HG03196 (cell line): ENCODE results near the gene RAB3IP.
"Not testable (repeated sequence)": the region's sequence is repeated elsewhere in the genome, so short reads cannot be mapped to it uniquely, and the experiment has no call there.

Source experiments
- ATAC-seq: cut with Tn5 transposase; IDR thresholded peaks from one replicate; pipeline ENCODE4 v1.9.1; 2021; ENCODE audit not compliant: unreplicated experiment

RAB3IP gene

DNA sequence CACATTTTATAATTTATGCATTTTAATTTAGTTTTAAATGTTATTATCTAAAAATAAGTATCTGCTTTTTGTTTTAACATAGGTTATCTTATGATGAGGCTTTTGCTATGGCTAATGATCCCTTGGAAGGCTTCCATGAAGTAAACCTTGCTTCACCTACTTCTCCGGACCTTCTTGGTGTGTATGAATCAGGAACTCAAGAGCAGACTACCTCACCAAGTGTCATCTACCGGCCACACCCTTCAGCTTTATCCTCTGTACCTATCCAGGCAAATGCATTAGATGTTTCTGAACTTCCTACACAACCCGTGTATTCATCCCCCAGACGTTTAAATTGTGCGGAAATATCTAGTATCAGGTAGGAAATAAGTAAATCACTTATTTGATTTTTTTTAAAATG lies 16.6 kb downstream of the RAB3IP start:
- no peak for ATAC-seq

DNA sequence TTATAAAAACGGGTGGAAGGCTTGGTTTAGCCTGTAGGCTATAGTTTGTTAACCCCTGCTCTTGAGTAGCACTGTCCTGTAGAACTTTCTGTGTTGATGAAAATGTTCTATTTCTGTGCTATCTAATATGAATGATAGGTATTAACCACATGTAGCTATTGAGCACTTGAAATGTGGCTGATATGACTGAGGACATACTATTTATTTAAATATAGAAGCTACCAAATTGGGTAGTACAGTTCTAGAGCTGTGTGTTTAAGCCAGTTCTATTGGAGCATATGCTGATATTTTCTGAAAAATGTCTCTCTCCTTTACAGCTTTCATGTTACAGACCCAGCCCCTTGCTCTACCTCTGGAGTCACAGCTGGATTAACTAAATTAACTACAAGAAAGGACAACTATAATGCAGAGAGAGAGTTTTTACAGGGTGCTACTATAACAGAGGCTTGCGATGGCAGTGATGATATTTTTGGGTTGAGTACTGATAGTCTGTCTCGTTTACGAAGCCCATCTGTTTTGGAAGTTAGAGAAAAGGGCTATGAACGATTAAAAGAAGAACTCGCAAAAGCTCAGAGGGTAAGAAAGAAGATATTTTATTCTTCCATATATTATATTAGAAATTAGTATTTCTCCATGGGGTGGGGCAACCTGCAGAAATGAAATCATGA lies 17.6 kb downstream of the RAB3IP start:
- no peak for ATAC-seq

- no peak for ATAC-seq
These were observed 19.4 kb downstream of the RAB3IP start for GRCh38 chr12:69758105-69758504.

DNA sequence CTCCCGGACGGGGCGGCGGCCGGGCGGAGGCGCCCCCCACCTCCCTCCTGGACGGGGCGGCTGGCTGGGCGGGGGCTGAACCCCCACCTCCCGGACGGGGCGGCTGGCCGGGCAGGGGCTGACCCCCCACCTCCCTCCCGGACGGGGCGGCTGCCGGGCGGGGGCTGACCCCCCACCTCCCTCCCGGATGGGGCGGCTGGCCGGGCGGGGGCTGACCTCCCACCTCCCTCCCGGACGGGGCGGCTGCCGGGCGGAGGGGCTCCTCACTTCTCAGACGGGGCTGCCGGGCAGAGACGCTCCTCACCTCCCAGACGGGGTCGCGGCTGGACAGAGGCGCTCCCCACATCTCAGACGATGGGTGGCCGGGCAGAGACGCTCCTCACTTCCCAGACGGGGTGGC lies 20.9 kb downstream of the RAB3IP start:
- ATAC-seq = not testable (repeated sequence)

DNA sequence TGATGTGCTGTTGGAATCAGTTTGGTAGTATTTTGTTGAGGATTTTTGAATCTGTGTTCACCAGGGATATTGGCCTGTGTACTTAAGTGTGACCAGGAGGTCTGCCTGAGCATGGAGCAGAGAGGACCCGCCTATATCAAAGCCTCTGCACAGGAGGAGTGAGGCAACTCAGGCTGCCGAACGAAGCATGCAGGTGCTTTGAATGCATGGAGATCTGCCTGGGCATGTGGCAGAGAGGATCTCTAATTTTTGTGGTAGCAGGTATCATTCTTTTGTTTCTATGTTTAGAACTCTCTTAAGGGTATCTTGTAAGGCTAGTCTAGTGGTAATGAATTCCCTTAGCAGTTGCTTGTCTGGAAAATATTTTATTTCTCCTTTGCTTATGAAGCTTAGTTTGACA lies 26.9 kb downstream of the RAB3IP start:
- ATAC-seq = no peak

GRCh38 chr12:69766260-69766659 lies 27.6 kb downstream of the RAB3IP start:
- no peak for ATAC-seq

GRCh38 chr12:69779928-69780327 lies 41.3 kb downstream of the RAB3IP start:
- no peak for ATAC-seq

DNA sequence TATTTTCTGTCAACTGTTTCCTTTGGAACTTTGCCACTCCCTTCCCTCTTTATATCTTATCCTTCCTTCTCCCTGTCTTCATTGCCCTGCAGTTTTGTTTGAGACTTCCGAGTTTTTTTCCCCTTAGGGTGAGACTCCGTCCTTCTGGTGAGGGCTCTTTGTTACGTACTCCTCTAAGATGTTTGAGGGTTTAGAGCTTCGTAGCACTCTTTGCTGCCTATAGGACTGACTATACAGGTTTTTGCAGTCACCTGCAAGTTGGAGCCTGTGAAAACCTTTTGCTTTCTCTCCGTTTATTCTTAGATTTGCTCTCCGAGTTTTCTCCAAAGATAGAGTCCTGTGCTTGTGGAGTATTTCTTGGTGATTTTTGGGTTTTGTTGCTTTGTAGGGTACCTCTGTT lies 44.7 kb downstream of the RAB3IP start:
- ATAC-seq = no peak

DNA sequence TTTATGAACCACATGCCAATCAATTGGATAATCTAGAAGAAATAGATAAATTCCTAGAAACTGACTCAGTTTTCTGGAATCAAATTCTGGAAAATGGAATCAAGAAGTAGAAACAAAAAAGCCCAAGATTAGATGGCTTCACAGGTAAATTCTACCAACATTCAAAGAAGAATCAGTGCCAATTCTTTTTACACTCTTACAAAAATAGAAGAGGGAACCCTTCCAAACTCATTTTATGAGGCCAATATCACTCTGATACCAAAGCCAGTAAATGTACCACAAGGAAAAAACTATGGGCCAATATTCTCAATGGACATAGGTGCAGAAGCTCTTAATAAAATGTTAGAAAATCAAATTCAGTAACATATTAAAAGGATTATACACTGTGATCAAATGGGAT lies 50.7 kb downstream of the RAB3IP start:
- no peak for ATAC-seq

- ATAC-seq = no peak
These were observed 53.9 kb downstream of the RAB3IP start for GRCh38 chr12:69792533-69792932.

- not testable (repeated sequence) for ATAC-seq
These were observed 68.6 kb downstream of the RAB3IP start for GRCh38 chr12:69807101-69807897.

GRCh38 chr12:69810870-69811498 lies 72.3 kb downstream of the RAB3IP start:
- ATAC-seq = no peak

DNA sequence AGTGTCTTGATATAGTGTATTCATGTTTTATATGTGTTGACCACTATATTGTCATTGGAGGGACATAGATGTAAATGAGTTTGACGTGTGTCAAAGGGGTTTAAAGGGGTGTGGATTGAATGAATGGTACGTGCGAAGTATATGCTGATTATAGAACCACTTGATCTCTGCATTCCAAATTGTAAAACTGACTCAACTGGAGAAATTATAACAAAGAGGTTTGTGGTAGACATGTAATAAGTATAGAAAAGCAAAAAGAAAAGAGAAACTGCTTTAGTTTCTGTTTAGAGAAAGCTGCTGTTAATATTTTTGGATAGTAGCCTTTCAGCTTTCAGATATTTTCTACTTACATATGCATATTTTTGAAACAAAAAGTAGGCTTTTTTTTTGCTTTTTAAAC lies 77.4 kb downstream of the RAB3IP start:
- no peak for ATAC-seq

- ATAC-seq = no peak
These were observed 82.4 kb downstream of the RAB3IP start for GRCh38 chr12:69821032-69821455.

DNA sequence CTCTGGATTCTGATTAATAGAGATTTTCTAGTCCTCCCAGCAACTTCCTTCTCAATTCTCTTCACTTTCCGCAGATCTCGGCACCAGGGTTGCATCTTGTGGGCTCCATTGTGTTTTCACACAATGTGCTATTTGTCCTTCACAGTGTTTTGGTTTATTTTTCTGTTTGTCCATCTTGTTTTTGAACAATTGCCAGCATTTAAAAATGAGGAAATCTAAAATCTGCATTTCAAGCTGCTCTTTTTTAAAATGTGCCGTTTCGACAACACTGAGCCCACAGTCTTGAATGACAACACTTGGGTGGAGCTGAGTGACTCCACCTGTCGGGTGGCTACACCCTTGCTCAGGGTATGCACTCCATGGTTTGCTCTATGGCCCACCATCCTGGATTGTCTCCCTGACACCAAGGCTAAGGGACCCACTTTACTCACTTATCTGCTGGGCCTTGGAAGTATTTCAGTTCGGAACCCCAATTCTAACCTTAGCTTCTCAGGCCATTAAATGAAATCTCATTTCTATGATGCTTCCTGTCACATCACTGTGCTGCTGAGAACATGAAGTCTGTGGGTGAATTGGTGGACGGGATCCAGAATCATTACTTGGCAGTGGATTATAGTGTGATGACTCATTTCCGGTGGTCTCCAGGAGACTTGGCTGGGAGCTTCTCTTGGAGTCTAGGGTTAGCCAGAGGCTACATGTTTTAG lies 82.9 kb downstream of the RAB3IP start:
- ATAC-seq = no peak

GRCh38 chr12:69822201-69822860 lies 83.7 kb downstream of the RAB3IP start:
- ATAC-seq = no peak

- ATAC-seq = no peak
These were observed 85.4 kb downstream of the RAB3IP start for GRCh38 chr12:69824028-69824427.

- ATAC-seq = no peak
These were observed 86.4 kb downstream of the RAB3IP start, which contains the start of gene MYRFL for GRCh38 chr12:69824966-69825560. Gene MYRFL (plus strand): TSS chr12:69825227. CDS start chr12:69825518, 291 bp downstream.

GRCh38 chr12:69828897-69829296 lies 90.2 kb downstream of the RAB3IP start:
- no peak for ATAC-seq

GRCh38 chr12:69833696-69834095 lies 95.0 kb downstream of the RAB3IP start:
- ATAC-seq = no peak
